ENCODE data around the gene HDAC3.

DNA sequence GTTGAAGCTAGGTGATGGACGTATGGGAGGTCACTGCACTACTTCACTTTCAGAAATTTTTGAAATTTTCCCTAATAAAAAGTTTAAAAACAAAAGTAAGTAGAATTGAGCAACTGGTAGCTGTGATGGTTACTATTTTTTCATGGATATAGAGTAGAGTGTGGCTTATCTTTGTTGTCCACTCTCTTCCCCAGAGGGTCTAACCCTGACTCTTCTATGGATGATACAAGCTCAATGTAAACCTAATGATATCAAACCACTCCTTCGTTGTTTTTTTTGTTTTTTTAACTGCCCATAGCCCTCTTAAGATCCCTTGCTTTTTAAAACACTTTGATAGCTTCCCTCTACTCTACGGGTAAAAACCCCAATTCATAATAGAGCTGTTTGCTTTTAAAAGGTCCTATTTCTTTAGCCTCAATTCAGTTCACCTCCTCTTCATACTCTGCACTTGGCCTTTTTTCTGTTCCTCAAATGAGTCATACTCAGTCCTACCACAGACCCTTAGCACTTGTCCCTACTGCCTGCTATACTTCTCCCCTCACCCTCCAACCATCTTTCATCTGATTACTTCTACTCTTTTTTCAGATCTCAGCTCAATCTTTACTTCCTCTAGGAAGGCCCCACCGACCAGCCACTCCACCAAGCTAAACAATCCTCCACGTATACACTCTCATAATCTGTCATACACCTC lies 2.6 kb downstream of the HDAC3 start:
- TF ChIP-seq, protein P1, sequence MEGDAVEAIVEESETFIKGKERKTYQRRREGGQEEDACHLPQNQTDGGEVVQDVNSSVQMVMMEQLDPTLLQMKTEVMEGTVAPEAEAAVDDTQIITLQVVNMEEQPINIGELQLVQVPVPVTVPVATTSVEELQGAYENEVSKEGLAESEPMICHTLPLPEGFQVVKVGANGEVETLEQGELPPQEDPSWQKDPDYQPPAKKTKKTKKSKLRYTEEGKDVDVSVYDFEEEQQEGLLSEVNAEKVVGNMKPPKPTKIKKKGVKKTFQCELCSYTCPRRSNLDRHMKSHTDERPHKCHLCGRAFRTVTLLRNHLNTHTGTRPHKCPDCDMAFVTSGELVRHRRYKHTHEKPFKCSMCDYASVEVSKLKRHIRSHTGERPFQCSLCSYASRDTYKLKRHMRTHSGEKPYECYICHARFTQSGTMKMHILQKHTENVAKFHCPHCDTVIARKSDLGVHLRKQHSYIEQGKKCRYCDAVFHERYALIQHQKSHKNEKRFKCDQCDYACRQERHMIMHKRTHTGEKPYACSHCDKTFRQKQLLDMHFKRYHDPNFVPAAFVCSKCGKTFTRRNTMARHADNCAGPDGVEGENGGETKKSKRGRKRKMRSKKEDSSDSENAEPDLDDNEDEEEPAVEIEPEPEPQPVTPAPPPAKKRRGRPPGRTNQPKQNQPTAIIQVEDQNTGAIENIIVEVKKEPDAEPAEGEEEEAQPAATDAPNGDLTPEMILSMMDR (IDR thresholded peaks at IDR 0.05 in 2 of 3, conservative IDR thresholded peaks at IDR 0.05 in 1 of 3; ENCODE audit: borderline replicate concordance in 1 of 3, insufficient read depth in 1 of 3, low read depth in 2 of 3, low read length in 2 of 3), result no peak
- no peak for TF ChIP-seq RAD21 (IDR thresholded peaks at IDR 0.05; ENCODE audit: low read depth)
- no peak for TF ChIP-seq SP1 (IDR thresholded peaks at IDR 0.05; ENCODE audit: low read depth)
- no peak for TF ChIP-seq POLR2A (IDR thresholded peaks at IDR 0.05; ENCODE audit: borderline replicate concordance, extremely low read depth, insufficient read depth, insufficient read length)
- TF ChIP-seq SIN3A (IDR thresholded peaks at IDR 0.05; ENCODE audit: low read depth), result no peak
- TF ChIP-seq POLR2AphosphoS5 (IDR thresholded peaks at IDR 0.05; ENCODE audit: low read depth, low read length), result no peak
- TF ChIP-seq, protein P2, sequence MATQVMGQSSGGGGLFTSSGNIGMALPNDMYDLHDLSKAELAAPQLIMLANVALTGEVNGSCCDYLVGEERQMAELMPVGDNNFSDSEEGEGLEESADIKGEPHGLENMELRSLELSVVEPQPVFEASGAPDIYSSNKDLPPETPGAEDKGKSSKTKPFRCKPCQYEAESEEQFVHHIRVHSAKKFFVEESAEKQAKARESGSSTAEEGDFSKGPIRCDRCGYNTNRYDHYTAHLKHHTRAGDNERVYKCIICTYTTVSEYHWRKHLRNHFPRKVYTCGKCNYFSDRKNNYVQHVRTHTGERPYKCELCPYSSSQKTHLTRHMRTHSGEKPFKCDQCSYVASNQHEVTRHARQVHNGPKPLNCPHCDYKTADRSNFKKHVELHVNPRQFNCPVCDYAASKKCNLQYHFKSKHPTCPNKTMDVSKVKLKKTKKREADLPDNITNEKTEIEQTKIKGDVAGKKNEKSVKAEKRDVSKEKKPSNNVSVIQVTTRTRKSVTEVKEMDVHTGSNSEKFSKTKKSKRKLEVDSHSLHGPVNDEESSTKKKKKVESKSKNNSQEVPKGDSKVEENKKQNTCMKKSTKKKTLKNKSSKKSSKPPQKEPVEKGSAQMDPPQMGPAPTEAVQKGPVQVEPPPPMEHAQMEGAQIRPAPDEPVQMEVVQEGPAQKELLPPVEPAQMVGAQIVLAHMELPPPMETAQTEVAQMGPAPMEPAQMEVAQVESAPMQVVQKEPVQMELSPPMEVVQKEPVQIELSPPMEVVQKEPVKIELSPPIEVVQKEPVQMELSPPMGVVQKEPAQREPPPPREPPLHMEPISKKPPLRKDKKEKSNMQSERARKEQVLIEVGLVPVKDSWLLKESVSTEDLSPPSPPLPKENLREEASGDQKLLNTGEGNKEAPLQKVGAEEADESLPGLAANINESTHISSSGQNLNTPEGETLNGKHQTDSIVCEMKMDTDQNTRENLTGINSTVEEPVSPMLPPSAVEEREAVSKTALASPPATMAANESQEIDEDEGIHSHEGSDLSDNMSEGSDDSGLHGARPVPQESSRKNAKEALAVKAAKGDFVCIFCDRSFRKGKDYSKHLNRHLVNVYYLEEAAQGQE (IDR thresholded peaks at IDR 0.05; ENCODE audit: low read depth), result no peak
- TF ChIP-seq ZFX (IDR thresholded peaks at IDR 0.05), result no peak
- no peak for TF ChIP-seq EZH2 (IDR thresholded peaks at IDR 0.05)
- TF ChIP-seq, protein P3, sequence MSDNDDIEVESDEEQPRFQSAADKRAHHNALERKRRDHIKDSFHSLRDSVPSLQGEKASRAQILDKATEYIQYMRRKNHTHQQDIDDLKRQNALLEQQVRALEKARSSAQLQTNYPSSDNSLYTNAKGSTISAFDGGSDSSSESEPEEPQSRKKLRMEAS (IDR thresholded peaks at IDR 0.05), result no peak
- no peak for TF ChIP-seq FOSL1 (IDR thresholded peaks at IDR 0.05; ENCODE audit: low read depth)
- no peak for TF ChIP-seq ELF1 (IDR thresholded peaks at IDR 0.05; ENCODE audit: borderline replicate concordance, low read depth)
- no peak for TF ChIP-seq EGR1 (IDR thresholded peaks at IDR 0.05; ENCODE audit: low read depth)
- TF ChIP-seq EZH2phosphoT487 (IDR thresholded peaks at IDR 0.05; ENCODE audit: borderline replicate concordance), result no peak
